Measurements from ENCODE around the gene ADAMTS12. TPM values are rescaled to one million over a fixed set of nuclear protein-coding genes. Genes with fewer than 3 reads are reported as not detected.

ADAMTS12 gene
- total RNA-seq, 3 donors from 2014 or later, result 4.4 to 17.4 (median 15.0) TPM

DNA sequence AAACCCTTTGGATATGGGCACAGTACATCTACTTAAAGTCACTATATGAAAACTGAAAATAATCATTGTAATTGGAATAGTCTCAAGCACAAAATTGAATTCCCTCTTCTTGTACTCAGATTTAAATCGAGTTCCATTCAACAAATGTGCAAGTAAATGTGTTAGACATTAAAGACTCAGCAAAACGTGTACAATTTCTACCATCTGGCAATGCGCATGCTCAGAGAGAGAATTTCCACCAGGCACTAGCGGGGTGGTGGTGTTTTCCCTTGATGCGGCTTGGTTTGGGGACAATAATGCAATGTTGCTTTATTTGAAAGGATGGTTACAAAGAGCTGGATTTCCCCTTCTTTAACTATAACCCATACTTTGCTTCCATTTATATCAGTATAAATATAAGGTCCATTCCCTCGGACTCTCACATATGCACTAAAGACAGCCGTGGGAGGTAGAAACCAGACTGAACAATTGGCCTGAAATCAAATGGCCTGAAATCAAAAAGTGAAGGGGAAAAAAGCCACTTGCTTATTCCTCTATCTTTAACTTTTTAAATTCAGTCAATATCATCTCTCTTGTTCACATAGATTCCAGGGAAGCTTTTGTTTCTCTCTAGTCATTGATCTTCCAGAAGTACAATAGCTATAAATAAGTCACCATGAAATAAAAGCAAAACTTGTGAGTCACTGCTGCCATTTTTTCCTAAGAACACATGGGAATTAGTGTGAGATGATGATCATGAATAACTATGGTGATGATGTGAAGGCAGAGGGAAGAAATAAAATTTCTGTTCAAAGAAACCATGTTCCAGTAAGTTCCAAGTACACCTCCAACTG is 59.2 kb downstream of the ADAMTS12 start:
- Histone ChIP-seq H3K27ac (peak overlapping the region in 1 of 2 donors; percentile 25), H3K4me1 (no peaks in the 10 kb centered on the region), H3K9me3 (no peaks in the 10 kb centered on the region), H3K36me3 (no peaks in the 10 kb centered on the region), H3K4me3 (no peak overlapping the region), H3K27me3 (no peaks in the 10 kb centered on the region)
- TF ChIP-seq, protein P1, sequence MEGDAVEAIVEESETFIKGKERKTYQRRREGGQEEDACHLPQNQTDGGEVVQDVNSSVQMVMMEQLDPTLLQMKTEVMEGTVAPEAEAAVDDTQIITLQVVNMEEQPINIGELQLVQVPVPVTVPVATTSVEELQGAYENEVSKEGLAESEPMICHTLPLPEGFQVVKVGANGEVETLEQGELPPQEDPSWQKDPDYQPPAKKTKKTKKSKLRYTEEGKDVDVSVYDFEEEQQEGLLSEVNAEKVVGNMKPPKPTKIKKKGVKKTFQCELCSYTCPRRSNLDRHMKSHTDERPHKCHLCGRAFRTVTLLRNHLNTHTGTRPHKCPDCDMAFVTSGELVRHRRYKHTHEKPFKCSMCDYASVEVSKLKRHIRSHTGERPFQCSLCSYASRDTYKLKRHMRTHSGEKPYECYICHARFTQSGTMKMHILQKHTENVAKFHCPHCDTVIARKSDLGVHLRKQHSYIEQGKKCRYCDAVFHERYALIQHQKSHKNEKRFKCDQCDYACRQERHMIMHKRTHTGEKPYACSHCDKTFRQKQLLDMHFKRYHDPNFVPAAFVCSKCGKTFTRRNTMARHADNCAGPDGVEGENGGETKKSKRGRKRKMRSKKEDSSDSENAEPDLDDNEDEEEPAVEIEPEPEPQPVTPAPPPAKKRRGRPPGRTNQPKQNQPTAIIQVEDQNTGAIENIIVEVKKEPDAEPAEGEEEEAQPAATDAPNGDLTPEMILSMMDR (IDR thresholded peaks at IDR 0.05), result no peak
- intact Hi-C loops (cut with DNase I; ENCODE audit: low total_unique reads), result no loop called here
- DNase-seq (ENCODE audit: low spot score in 2 of 2), result no peak

GRCh38 chr5:33831041-33831440 is 60.7 kb downstream of the ADAMTS12 start:
- no peak for DNase-seq (ENCODE audit: low spot score in 2 of 2)
- TF ChIP-seq POLR2AphosphoS5 (IDR thresholded peaks at IDR 0.05) (no peak), POLR2A (IDR thresholded peaks at IDR 0.05) (no peak)
- TF ChIP-seq, protein P1 (IDR thresholded peaks at IDR 0.05), result no peak
- no peaks in the 10 kb centered on the region for H3K36me3 ChIP-seq
- H3K9me3 ChIP-seq, result no peaks in the 10 kb centered on the region
- no peaks in the 10 kb centered on the region for H3K4me1 ChIP-seq
- H3K4me3 ChIP-seq, result no peak overlapping the region
- no peak overlapping the region for H3K27ac ChIP-seq
- intact Hi-C loops (cut with DNase I; ENCODE audit: low total_unique reads), result no loop called here
- no peaks in the 10 kb centered on the region for H3K27me3 ChIP-seq

- Histone ChIP-seq H3K27ac (peak overlapping the region in 1 of 2 donors; percentile 72), H3K4me3 (no peak overlapping the region), H3K36me3 (no peaks in the 10 kb centered on the region), H3K4me1 (no peaks in the 10 kb centered on the region), H3K27me3 (no peaks in the 10 kb centered on the region), H3K9me3 (no peaks in the 10 kb centered on the region)
- intact Hi-C loops (cut with DNase I; ENCODE audit: low total_unique reads), result loop anchor here (5.0 kb wide), 1 partner anchor 1293 kb away; no protein-coding TSS in a partner anchor
- no peak for DNase-seq (ENCODE audit: low spot score in 2 of 2)
- TF ChIP-seq POLR2AphosphoS5 (IDR thresholded peaks at IDR 0.05) (peak in 2 of 3 donors; percentile 14 to 54), POLR2A (IDR thresholded peaks at IDR 0.05) (no peak)
- TF ChIP-seq, protein P1 (IDR thresholded peaks at IDR 0.05), result no peak
These were observed 62.4 kb downstream of the ADAMTS12 start for GRCh38 chr5:33829430-33829829.

DNA sequence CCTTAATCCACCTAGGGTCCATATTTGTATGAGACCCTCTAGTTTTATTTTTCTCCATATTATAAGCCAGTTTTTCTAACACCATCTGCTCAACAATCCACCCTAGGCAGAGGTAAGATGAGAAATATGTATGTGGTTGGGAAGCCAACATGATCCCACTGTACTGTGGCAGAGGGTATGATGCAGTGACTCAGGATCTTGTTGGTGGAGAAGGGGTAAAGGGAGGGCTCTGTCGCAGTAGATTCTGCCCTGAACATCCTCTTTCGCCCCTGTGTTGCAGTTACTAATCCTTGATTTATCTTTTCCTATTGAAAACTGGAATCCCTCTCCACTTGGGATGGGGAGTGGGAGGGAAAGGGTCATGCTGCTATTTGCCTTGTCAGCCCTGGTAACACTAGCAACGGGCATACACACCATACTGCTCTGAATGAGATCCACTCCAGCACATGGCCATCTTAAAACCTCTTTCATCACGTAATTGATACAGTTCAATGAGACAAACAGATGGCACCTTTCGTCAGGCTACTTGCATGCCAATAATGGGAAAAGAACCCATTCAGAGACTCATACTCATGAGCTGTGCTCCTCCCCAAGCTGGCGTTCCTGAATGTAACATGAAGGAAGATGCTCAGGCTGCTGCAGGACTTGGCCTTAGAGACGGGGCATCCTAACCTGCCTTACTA is 63.0 kb downstream of the ADAMTS12 start:
- no peaks in the 10 kb centered on the region for H3K9me3 ChIP-seq
- no peaks in the 10 kb centered on the region for H3K4me1 ChIP-seq
- TF ChIP-seq POLR2A (IDR thresholded peaks at IDR 0.05) (no peak), POLR2AphosphoS5 (IDR thresholded peaks at IDR 0.05) (no peak)
- TF ChIP-seq, protein P1 (IDR thresholded peaks at IDR 0.05), result no peak
- no peak for DNase-seq (ENCODE audit: low spot score in 2 of 2)
- intact Hi-C loops (cut with DNase I; ENCODE audit: low total_unique reads), result loop anchor here (5.0 kb wide), 1 partner anchor 1294 kb away; no protein-coding TSS in a partner anchor
- H3K36me3 ChIP-seq, result no peaks in the 10 kb centered on the region
- no peak overlapping the region for H3K4me3 ChIP-seq
- no peaks in the 10 kb centered on the region for H3K27me3 ChIP-seq
- peak overlapping the region in 1 of 2 donors; percentile 72 for H3K27ac ChIP-seq

DNA sequence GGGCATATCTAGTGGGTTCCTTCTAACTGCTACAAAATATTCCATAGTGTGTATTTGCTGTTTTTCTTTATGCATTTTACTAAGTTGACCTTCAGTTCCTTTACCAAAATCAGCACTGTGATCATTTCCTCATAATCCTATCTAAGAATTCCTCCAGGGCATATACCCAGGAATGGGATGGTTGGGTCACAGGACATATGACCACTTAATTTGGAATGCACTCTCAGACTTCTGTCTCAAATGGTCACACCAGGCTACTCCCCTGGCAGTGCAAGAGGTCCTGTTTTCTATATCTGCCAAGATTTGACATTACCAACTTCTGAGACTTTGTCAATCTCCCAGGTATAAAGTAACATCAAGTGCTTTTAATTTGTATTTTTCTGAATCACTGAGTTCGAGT is 63.9 kb downstream of the ADAMTS12 start:
- no peak overlapping the region for H3K27ac ChIP-seq
- no peak for DNase-seq (ENCODE audit: low spot score in 2 of 2)

More for the DNA sequence above, 63.9 kb downstream of the ADAMTS12 start:
- H3K36me3 ChIP-seq, result no peaks in the 10 kb centered on the region
- H3K27me3 ChIP-seq, result no peaks in the 10 kb centered on the region
- TF ChIP-seq, protein P1 (IDR thresholded peaks at IDR 0.05), result no peak
- no peak for TF ChIP-seq POLR2A (IDR thresholded peaks at IDR 0.05)
- no peak for TF ChIP-seq POLR2AphosphoS5 (IDR thresholded peaks at IDR 0.05)
- no peaks in the 10 kb centered on the region for H3K9me3 ChIP-seq
- intact Hi-C loops (cut with DNase I; ENCODE audit: low total_unique reads), result loop anchor here (5.0 kb wide), 1 partner anchor 1294 kb away; no protein-coding TSS in a partner anchor
- no peaks in the 10 kb centered on the region for H3K4me1 ChIP-seq
- no peak overlapping the region for H3K4me3 ChIP-seq
